Caco-2 (cell line): ENCODE results near the gene PHACTR1. TPM values are rescaled to one million over a fixed set of nuclear protein-coding genes. Genes with fewer than 3 reads are reported as not detected.

ENCODE experiments used
- BruUV-seq: library from RNA; stranded (reverse); fragments of 400-500 nt; replicated peaks from 2 replicates; lab custom pipeline; 2021; lab: Mats Ljungman, UMichigan
- CTCF ChIA-PET: fragments of 300-600 bp; sonication (Branson Sonifier 250); formaldehyde crosslinking; loops from one replicate; lab custom pipeline; 2022; ENCODE audit warnings: antibody characterized with exemption; lab: Charles Lee
- POLR2A ChIA-PET: fragments of 300-600 bp; sonication (Branson Sonifier 250); formaldehyde crosslinking; loops from one replicate; lab custom pipeline; 2022; ENCODE audit warnings: antibody characterized with exemption; lab: Charles Lee
- DNase-seq, 2 experiments: peaks; one replicate each; pipeline versions ENCODE4 v3.0.0 to v3.0.0-alpha.2; 2020 to 2022
- H3K27me3 ChIP-seq: replicated peaks from 2 replicates; pipeline ENCODE4 v1.6.0; 2011; ENCODE audit warnings: low read length; ENCODE audit not compliant: control insufficient read depth, insufficient read depth
- H3K36me3 ChIP-seq: 2 replicates; pipeline ENCODE4 v1.5.1; 2011; ENCODE audit warnings: low read length; ENCODE audit not compliant: control insufficient read depth, insufficient read depth
- H3K4me1 ChIP-seq: fragments of 250-450 bp; sonication (Bioruptor Pico); 2 replicates; pipeline ENCODE4 v1.5.1; 2020; ENCODE audit warnings: mild to moderate bottlenecking
- H3K4me3 ChIP-seq: 2 replicates; pipeline ENCODE4 v1.5.1; 2011; ENCODE audit warnings: low read depth, mild to moderate bottlenecking, control low read depth, low read length
- H3K9me3 ChIP-seq: fragments of 250-450 bp; sonication (Bioruptor Pico); 2 replicates; pipeline ENCODE4 v1.5.1; 2020; ENCODE audit warnings: mild to moderate bottlenecking, moderate library complexity
- H3K27ac Mint-ChIP-seq: one replicate; pipeline ENCODE4 v1.8.0; 2022; ENCODE audit warnings: mixed read lengths; ENCODE audit not compliant: unreplicated experiment
- H3K27me3 Mint-ChIP-seq: one replicate; pipeline ENCODE4 v1.8.0; 2022; ENCODE audit warnings: mixed read lengths; ENCODE audit not compliant: insufficient read depth, unreplicated experiment
- H3K36me3 Mint-ChIP-seq: one replicate; pipeline ENCODE4 v1.8.0; 2022; ENCODE audit warnings: mild to moderate bottlenecking, mixed read lengths; ENCODE audit not compliant: insufficient read depth, unreplicated experiment
- H3K4me1 Mint-ChIP-seq: one replicate; pipeline ENCODE4 v1.8.0; 2022; ENCODE audit warnings: low read depth, mixed read lengths; ENCODE audit not compliant: unreplicated experiment
- H3K4me3 Mint-ChIP-seq: one replicate; pipeline ENCODE4 v1.8.0; 2022; ENCODE audit warnings: mild to moderate bottlenecking, moderate library complexity, mixed read lengths; ENCODE audit not compliant: unreplicated experiment
- H3K9me3 Mint-ChIP-seq: one replicate; pipeline ENCODE4 v1.8.0; 2022; ENCODE audit warnings: mixed read lengths; ENCODE audit not compliant: unreplicated experiment
- CTCF ChIP-seq, 2 experiments: fragments of 200-600 bp in 1 of 2; IDR thresholded peaks; 1 replicate in 1 of 2; 2 replicates in 1 of 2; pipeline versions ENCODE4 v1.5.1 to v1.8.0; 2011 to 2022; ENCODE audit warnings: antibody characterized with exemption in 1 of 2, control low read depth in 1 of 2, inconsistent platforms in 1 of 2, low read depth in 1 of 2, low read length in 1 of 2, mild to moderate bottlenecking in 1 of 2, moderate library complexity in 1 of 2; ENCODE audit not compliant: insufficient read depth in 1 of 2, severe bottlenecking in 1 of 2, unreplicated experiment in 1 of 2
- intact Hi-C: fragments of 100-400 bp; cut with micrococcal nuclease; formaldehyde crosslinking; loops from one replicate; pipeline ENCODE4 v1.10.0; 2022; ENCODE audit not compliant: unreplicated experiment
- total RNA-seq: library from RNA; stranded (reverse); gene quantifications from 2 replicates; pipeline ENCODE4 v1.2.3, GENCODE V29; 2022

PHACTR1 gene
- total RNA-seq, 1 experiment from 2014 or later, result 0.41 TPM

- H3K9me3 Mint-ChIP-seq, result peaks cover 9% of the 10 kb centered on the region
- BruUV-seq, result no TSS peak
These were observed 115.7 kb downstream of the PHACTR1 start for GRCh38 chr6:12832226-12832735.

GRCh38 chr6:12836009-12836408 lies 119.4 kb downstream of the PHACTR1 start:
- H3K27me3 ChIP-seq, result no peaks in the 10 kb centered on the region
- H3K4me3 ChIP-seq, result no peak overlapping the region
- H3K9me3 ChIP-seq, result no peaks in the 10 kb centered on the region
- ChIA-PET POLR2A (no interaction called here), CTCF (no interaction called here)
- Mint-ChIP-seq H3K27me3 (peaks cover 18% of the 10 kb centered on the region), H3K27ac (no peak overlapping the region), H3K4me3 (no peak overlapping the region), H3K36me3 (no peaks in the 10 kb centered on the region), H3K4me1 (no peaks in the 10 kb centered on the region), H3K9me3 (peaks cover 10% of the 10 kb centered on the region)
- intact Hi-C loops, result no loop called here
- TF ChIP-seq CTCF (IDR thresholded peaks at IDR 0.05; ENCODE audit: insufficient read depth in 1 of 2, low read depth in 1 of 2, low read length in 1 of 2, severe bottlenecking in 1 of 2, unreplicated experiment in 1 of 2), result no peak
- no peak for DNase-seq
- no peaks in the 10 kb centered on the region for H3K36me3 ChIP-seq
- no peaks in the 10 kb centered on the region for H3K4me1 ChIP-seq
- no TSS peak for BruUV-seq

More at GRCh38 chr6:12832226-12832735, 115.7 kb downstream of the PHACTR1 start:
- Histone ChIP-seq H3K27me3 (no peaks in the 10 kb centered on the region), H3K9me3 (no peaks in the 10 kb centered on the region), H3K36me3 (no peaks in the 10 kb centered on the region), H3K4me1 (no peaks in the 10 kb centered on the region), H3K4me3 (no peak overlapping the region)
- Mint-ChIP-seq H3K4me1 (no peaks in the 10 kb centered on the region), H3K36me3 (no peaks in the 10 kb centered on the region), H3K27ac (no peak overlapping the region), H3K27me3 (peaks cover 25% of the 10 kb centered on the region), H3K4me3 (no peak overlapping the region)
- ChIA-PET CTCF (no interaction called here), POLR2A (no interaction called here)
- intact Hi-C loops, result no loop called here
- no peak for DNase-seq
- TF ChIP-seq CTCF (IDR thresholded peaks at IDR 0.05; ENCODE audit: insufficient read depth in 1 of 2, low read depth in 1 of 2, low read length in 1 of 2, severe bottlenecking in 1 of 2, unreplicated experiment in 1 of 2), result no peak

GRCh38 chr6:12841619-12842018 lies 125.1 kb downstream of the PHACTR1 start:
- peaks cover 3% of the 10 kb centered on the region for H3K27me3 Mint-ChIP-seq
- no peak for TF ChIP-seq CTCF (IDR thresholded peaks at IDR 0.05; ENCODE audit: insufficient read depth in 1 of 2, low read depth in 1 of 2, low read length in 1 of 2, severe bottlenecking in 1 of 2, unreplicated experiment in 1 of 2)
- H3K9me3 Mint-ChIP-seq, result peaks cover 7% of the 10 kb centered on the region
- no peak overlapping the region for H3K27ac Mint-ChIP-seq
- no peaks in the 10 kb centered on the region for H3K4me1 Mint-ChIP-seq
- H3K36me3 Mint-ChIP-seq, result no peaks in the 10 kb centered on the region
- ChIA-PET CTCF (no interaction called here), POLR2A (no interaction called here)
- no peaks in the 10 kb centered on the region for H3K9me3 ChIP-seq
- no peaks in the 10 kb centered on the region for H3K27me3 ChIP-seq
- no TSS peak for BruUV-seq
- no peak overlapping the region for H3K4me3 Mint-ChIP-seq
- intact Hi-C loops, result no loop called here
- H3K4me3 ChIP-seq, result no peak overlapping the region
- H3K4me1 ChIP-seq, result no peaks in the 10 kb centered on the region
- no peaks in the 10 kb centered on the region for H3K36me3 ChIP-seq
- no peak for DNase-seq
